Measurements from ENCODE around the gene TRIO. TPM values are rescaled to one million over a fixed set of nuclear protein-coding genes. Genes with fewer than 3 reads are reported as not detected.
A peak's percentile ranks its signal among the peaks of the same experiment; 100 is the strongest.

The TRIO gene
- total and polyA plus RNA-seq, 2 of the 8 experiments (the other 6 are each of a cell fraction or from before 2014, with no cell fraction given), result 35.1 to 69.1 TPM

GRCh38 chr5:14341571-14342230, 198.6 kb downstream of the TRIO start (continued):
- TF ChIP-seq E2F6 (IDR thresholded peaks at IDR 0.05), result 0 out of 2 replicates have a peak, but pooled peaks have one; percentile 15
- TF ChIP-seq RNF2 (IDR thresholded peaks at IDR 0.05; ENCODE audit: borderline replicate concordance, low read depth, low read length, missing control alignments, poor library complexity, severe bottlenecking), result no peak
- peak in 1 of 2 experiments; percentile 26; a peak in 1 of 3 replicates for TF ChIP-seq EP300 (IDR thresholded peaks at IDR 0.05; ENCODE audit: borderline replicate concordance in 1 of 2, low read depth in 2 of 2, low read length in 2 of 2)
- no peak for TF ChIP-seq PHF8 (conservative IDR thresholded peaks at IDR 0.05; ENCODE audit: low read depth, low read length)
- TF ChIP-seq SP1 (IDR thresholded peaks at IDR 0.05; ENCODE audit: low read depth, low read length), result peak; percentile 24; the same call in 1 of the 2 replicates
- TF ChIP-seq, protein P1, sequence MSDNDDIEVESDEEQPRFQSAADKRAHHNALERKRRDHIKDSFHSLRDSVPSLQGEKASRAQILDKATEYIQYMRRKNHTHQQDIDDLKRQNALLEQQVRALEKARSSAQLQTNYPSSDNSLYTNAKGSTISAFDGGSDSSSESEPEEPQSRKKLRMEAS (IDR thresholded peaks at IDR 0.05), result peak; percentile 49; the same call in 1 of the 2 replicates
- no peak for TF ChIP-seq JUN (IDR thresholded peaks at IDR 0.05; ENCODE audit: low read depth, low read length)
- peak; percentile 81; the same call in 1 of the 2 replicates for TF ChIP-seq TCF12 (IDR thresholded peaks at IDR 0.05; ENCODE audit: low read depth, low read length)
- TF ChIP-seq CBX5 (IDR thresholded peaks at IDR 0.05; ENCODE audit: low read depth, low read length), result no peak
- no peak for TF ChIP-seq FOSL1 (IDR thresholded peaks at IDR 0.05; ENCODE audit: insufficient read depth, low read depth, low read length)
